Prostate gland (tissue), 2 donors: Measurements from ENCODE around the gene NUP160. TPM values are rescaled to one million over a fixed set of nuclear protein-coding genes. Genes with fewer than 3 reads are reported as not detected.
"Not testable (repeated sequence)": the region's sequence is repeated elsewhere in the genome, so short reads cannot be mapped to it uniquely, and the experiment has no call there.

ENCODE experiments used
- DNase-seq: peaks from one replicate; pipeline ENCODE4 v3.0.0-alpha.2; 2019; ENCODE audit warnings: low spot score
- H3K27ac ChIP-seq, 2 donors: fragments of 200-600 bp; sonication (generic); 2 replicates each; pipeline ENCODE4 v1.5.1; 2017 to 2019
- H3K27me3 ChIP-seq: fragments of 200-600 bp; sonication (generic); replicated peaks from 2 replicates; pipeline ENCODE4 v1.5.1; 2019; ENCODE audit not compliant: insufficient read depth
- H3K36me3 ChIP-seq, 2 donors: fragments of 200-600 bp; sonication (generic); 1 replicate in 1 of 2; 2 replicates in 1 of 2; pipeline versions ENCODE4 v1.5.1 to v1.8.1; 2017 to 2019
- H3K4me1 ChIP-seq: fragments of 200-600 bp; sonication (generic); replicated peaks from 2 replicates; pipeline ENCODE4 v1.5.1; 2019
- H3K4me3 ChIP-seq, 2 donors: fragments of 200-600 bp; sonication (generic); 2 replicates each; pipeline ENCODE4 v1.5.1; 2017 to 2019
- H3K9me3 ChIP-seq: fragments of 200-600 bp; sonication (generic); 2 replicates; pipeline ENCODE4 v1.5.1; 2017
- POLR2A ChIP-seq: fragments of 450-650 bp; IDR thresholded peaks from one replicate; pipeline ENCODE4 v1.6.1; 2016; ENCODE audit warnings: antibody characterized with exemption, mild to moderate bottlenecking
- POLR2AphosphoS5 ChIP-seq: sonication (generic); formaldehyde crosslinking; IDR thresholded peaks from one replicate; pipeline ENCODE4 v1.6.1; 2017; ENCODE audit warnings: antibody characterized with exemption
- WGBS: methylation state at CpG from one replicate; pipeline ENCODE4 v1.1.5; 2018; 5-methylcytosine and 5-hydroxymethylcytosine counted together
- intact Hi-C: fragments of 100-400 bp; cut with DNase I; formaldehyde crosslinking; loops from one replicate; pipeline ENCODE4 v1.14.2; 2022
- total RNA-seq, 2 donors: library from RNA; depleted of rRNA; stranded (reverse); fragments of >200 nt; gene quantifications; one replicate each; pipeline ENCODE4 v1.1.0, GENCODE V29; 2016
- TF ChIP-seq, protein P1 (sequence below), 4 experiments: fragments of 200-600 bp in 2 of 4; fragments of 450-650 bp in 2 of 4; sonication (generic) in 2 of 4; IDR thresholded peaks; 1 replicate in 3 of 4; 2 replicates in 1 of 4; pipeline ENCODE4 v1.5.1; 2016 to 2019; ENCODE audit warnings: antibody characterized with exemption in 4 of 4, mild to moderate bottlenecking in 2 of 4, moderate library complexity in 2 of 4

Gene NUP160
- total RNA-seq, 2 donors from 2014 or later = 17.9 to 43.2 TPM

DNA sequence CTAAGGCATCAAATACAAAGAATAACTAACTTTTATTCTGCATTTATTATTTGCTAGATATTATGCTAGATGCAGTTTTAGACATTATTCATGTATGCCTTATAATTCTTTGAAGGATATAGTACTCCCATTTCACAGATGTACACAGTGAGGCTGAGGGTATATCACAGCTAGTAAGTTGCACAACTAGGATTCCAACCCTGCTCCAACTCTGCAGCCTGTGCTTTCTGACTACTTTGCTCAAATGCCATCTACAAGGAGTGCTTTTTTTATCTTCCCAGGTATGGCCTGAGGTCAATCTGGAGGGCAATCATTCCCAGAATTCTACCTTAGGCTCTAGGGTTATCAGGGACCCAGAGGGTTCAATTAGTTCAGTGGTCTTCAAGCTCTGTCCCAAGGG, 28.4 kb downstream of the NUP160 start:
- Histone ChIP-seq H3K27me3 (no peaks in the 10 kb centered on the region), H3K9me3 (no peaks in the 10 kb centered on the region), H3K4me3 (no peak overlapping the region), H3K36me3 (peaks cover 2 to 5% of the 10 kb centered on the region in 2 donors), H3K4me1 (no peaks in the 10 kb centered on the region), H3K27ac (no peak overlapping the region)
- intact Hi-C loops = no loop called here
- TF ChIP-seq POLR2A = no peak
- DNase-seq = no peak

DNA sequence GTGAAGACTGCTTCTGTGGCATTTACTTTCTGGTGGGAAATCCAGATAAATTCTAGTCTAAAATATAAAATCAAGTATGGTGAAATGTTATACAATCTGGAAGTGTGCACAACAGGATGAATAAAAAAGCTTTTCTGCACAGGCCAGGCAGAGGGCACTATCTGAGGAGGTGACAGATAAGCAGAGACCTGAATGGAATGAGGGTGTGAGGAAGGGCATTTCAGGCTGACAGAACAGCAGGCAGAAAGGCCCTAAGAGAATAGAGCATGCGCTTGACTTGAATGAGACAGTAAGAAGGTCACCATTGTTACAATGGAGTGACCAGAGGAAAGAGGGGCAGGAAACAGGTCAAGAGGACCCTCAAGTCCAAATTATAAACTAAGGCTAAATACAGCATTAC, 47.4 kb downstream of the NUP160 start:
- no peak for DNase-seq
- TF ChIP-seq, protein P1, sequence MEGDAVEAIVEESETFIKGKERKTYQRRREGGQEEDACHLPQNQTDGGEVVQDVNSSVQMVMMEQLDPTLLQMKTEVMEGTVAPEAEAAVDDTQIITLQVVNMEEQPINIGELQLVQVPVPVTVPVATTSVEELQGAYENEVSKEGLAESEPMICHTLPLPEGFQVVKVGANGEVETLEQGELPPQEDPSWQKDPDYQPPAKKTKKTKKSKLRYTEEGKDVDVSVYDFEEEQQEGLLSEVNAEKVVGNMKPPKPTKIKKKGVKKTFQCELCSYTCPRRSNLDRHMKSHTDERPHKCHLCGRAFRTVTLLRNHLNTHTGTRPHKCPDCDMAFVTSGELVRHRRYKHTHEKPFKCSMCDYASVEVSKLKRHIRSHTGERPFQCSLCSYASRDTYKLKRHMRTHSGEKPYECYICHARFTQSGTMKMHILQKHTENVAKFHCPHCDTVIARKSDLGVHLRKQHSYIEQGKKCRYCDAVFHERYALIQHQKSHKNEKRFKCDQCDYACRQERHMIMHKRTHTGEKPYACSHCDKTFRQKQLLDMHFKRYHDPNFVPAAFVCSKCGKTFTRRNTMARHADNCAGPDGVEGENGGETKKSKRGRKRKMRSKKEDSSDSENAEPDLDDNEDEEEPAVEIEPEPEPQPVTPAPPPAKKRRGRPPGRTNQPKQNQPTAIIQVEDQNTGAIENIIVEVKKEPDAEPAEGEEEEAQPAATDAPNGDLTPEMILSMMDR (IDR thresholded peaks at IDR 0.05) = no peak
- TF ChIP-seq POLR2AphosphoS5 (no peak), POLR2A (no peak)
- H3K27ac ChIP-seq = no peak overlapping the region
- peaks cover 3 to 5% of the 10 kb centered on the region in 2 donors for H3K36me3 ChIP-seq
- no peaks in the 10 kb centered on the region for H3K9me3 ChIP-seq
- intact Hi-C loops = no loop called here
- H3K27me3 ChIP-seq = no peaks in the 10 kb centered on the region
- H3K4me3 ChIP-seq = no peak overlapping the region
- H3K4me1 ChIP-seq = no peaks in the 10 kb centered on the region
- WGBS = 93% methylated on average over 1 of the region's 1 CpG

GRCh38 chr11:47797633-47798032, 50.5 kb downstream of the NUP160 start:
- TF ChIP-seq POLR2AphosphoS5 = no peak
- TF ChIP-seq, protein P1 (IDR thresholded peaks at IDR 0.05) = no peak
- no peak for TF ChIP-seq POLR2A
- Histone ChIP-seq H3K4me1 (no peaks in the 10 kb centered on the region), H3K27ac (no peak overlapping the region), H3K27me3 (no peaks in the 10 kb centered on the region), H3K4me3 (no peak overlapping the region), H3K36me3 (peaks cover 3 to 8% of the 10 kb centered on the region in 2 donors), H3K9me3 (no peaks in the 10 kb centered on the region)
- no peak for DNase-seq
- WGBS = 93% methylated on average over 4 of the region's 4 CpGs
- intact Hi-C loops = no loop called here

GRCh38 chr11:47791774-47792430, 56.2 kb downstream of the NUP160 start:
- WGBS = 57% methylated on average over 4 of the region's 4 CpGs
- Histone ChIP-seq H3K27me3 (no peaks in the 10 kb centered on the region), H3K27ac (no peak overlapping the region), H3K4me3 (no peak overlapping the region), H3K4me1 (no peaks in the 10 kb centered on the region), H3K36me3 (peaks cover 0 to 8% of the 10 kb centered on the region in 2 donors), H3K9me3 (no peaks in the 10 kb centered on the region)
- DNase-seq = no peak
- intact Hi-C loops = no loop called here
- no peak for TF ChIP-seq POLR2AphosphoS5
- no peak for TF ChIP-seq POLR2A

DNA sequence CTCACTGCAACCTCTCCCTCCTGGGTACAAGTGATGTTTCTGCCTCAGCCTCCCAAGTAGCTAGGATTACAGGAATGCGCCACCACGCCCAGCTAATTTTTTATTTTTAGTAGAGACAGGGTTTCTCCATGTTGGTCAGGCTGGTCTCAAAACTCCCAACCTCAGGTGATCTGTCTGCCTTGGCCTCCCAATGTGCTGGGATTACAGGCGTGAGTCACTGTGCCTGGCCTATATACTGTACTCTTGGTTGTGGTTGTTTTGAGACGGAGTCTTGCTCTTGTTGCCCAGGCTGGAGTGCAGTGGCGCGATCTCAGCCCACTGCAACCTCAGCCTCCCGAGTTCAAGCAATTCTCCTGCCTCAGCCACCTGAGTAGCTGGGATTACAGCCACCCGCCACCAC, 58.1 kb downstream of the NUP160 start:
- H3K36me3 ChIP-seq, H3K9me3 ChIP-seq, H3K27ac ChIP-seq, DNase-seq, H3K4me1 ChIP-seq, H3K27me3 ChIP-seq, H3K4me3 ChIP-seq, intact Hi-C loops: not testable (repeated sequence)
- WGBS = 99% methylated on average over 8 of the region's 8 CpGs

GRCh38 chr11:47788181-47788580, 60.0 kb downstream of the NUP160 start:
- intact Hi-C loops = no loop called here
- DNase-seq = no peak
- no peaks in the 10 kb centered on the region for H3K9me3 ChIP-seq
- no peak overlapping the region for H3K4me3 ChIP-seq
- TF ChIP-seq, protein P1 (IDR thresholded peaks at IDR 0.05) = no peak
- TF ChIP-seq POLR2A (no peak), POLR2AphosphoS5 (no peak)
- H3K4me1 ChIP-seq = no peaks in the 10 kb centered on the region
- WGBS = 90% methylated on average over 7 of the region's 7 CpGs
- no peak overlapping the region for H3K27ac ChIP-seq
- no peaks in the 10 kb centered on the region for H3K27me3 ChIP-seq
- peaks cover 4% of the 10 kb centered on the region in 2 donors for H3K36me3 ChIP-seq
